Lung (tissue), 12 donors: Measurements from ENCODE around the gene CTPS1. TPM values are rescaled to one million over a fixed set of nuclear protein-coding genes. Genes with fewer than 3 reads are reported as not detected.

Experiments
- ATAC-seq: fragments of 200-7000 bp; cut with Tn5 transposase; one replicate; pipeline ENCODE4 v1.9.1; 2020; ENCODE audit warnings: moderate number of reproducible peaks; ENCODE audit not compliant: insufficient read depth, low FRiP score
- DNase-seq, 3 donors: peaks; one replicate each; pipeline ENCODE4 v3.0.0-alpha.2; 2013 to 2017
- H3K27ac ChIP-seq, 2 donors: one replicate each; pipeline ENCODE4 v1.5.1; 2013; ENCODE audit warnings: mild to moderate bottlenecking in 2 of 2, moderate library complexity in 2 of 2, control low read depth in 1 of 2, inconsistent platforms in 1 of 2, low read depth in 1 of 2, low read length in 1 of 2
- H3K27me3 ChIP-seq, 3 donors: one replicate each; pipeline ENCODE4 v1.5.1; 2013; ENCODE audit warnings: low read length in 2 of 3; ENCODE audit not compliant: control insufficient read depth in 3 of 3, insufficient read depth in 3 of 3
- H3K36me3 ChIP-seq, 4 donors: one replicate each; pipeline ENCODE4 v1.5.1; 2013; ENCODE audit warnings: low read length in 4 of 4, mild to moderate bottlenecking in 1 of 4, moderate library complexity in 1 of 4; ENCODE audit not compliant: control insufficient read depth in 4 of 4, insufficient read depth in 4 of 4
- H3K4me1 ChIP-seq, 5 donors: one replicate each; pipeline ENCODE4 v1.5.1; 2013; ENCODE audit warnings: low read length in 5 of 5, mild to moderate bottlenecking in 2 of 5, moderate library complexity in 1 of 5; ENCODE audit not compliant: control insufficient read depth in 5 of 5, insufficient read depth in 5 of 5
- H3K4me3 ChIP-seq: one replicate; pipeline ENCODE4 v1.5.1; 2013; ENCODE audit warnings: mild to moderate bottlenecking, control low read depth, moderate library complexity
- H3K9ac ChIP-seq, 2 donors: one replicate each; pipeline ENCODE4 v1.5.1; 2013; ENCODE audit warnings: low read length in 2 of 2, control low read depth in 1 of 2; ENCODE audit not compliant: insufficient read depth in 1 of 2
- H3K9me3 ChIP-seq, 4 donors: one replicate each; pipeline ENCODE4 v1.5.1; 2013; ENCODE audit warnings: low read length in 3 of 4, mild to moderate bottlenecking in 1 of 4, moderate library complexity in 1 of 4; ENCODE audit not compliant: control insufficient read depth in 4 of 4, insufficient read depth in 3 of 4
- WGBS, 2 donors: extraction: QIAGEN DNeasy Blood & Tissue Kit; methylation state at CpG; one replicate each; pipeline ENCODE4 v1.1.7; 2013; 5-methylcytosine and 5-hydroxymethylcytosine counted together
- polyA plus RNA-seq, 2 donors: library from polyadenylated mRNA; stranded (reverse); fragments of 200-250 nt; gene quantifications; one replicate each; pipeline ENCODE4 v1.2.1, GENCODE V29; 2013
- total RNA-seq, 2 donors: library from RNA; depleted of rRNA in 1 of 2; stranded (reverse); fragments of >200 nt in 1 of 2; gene quantifications; one replicate each; pipeline ENCODE4 v1.2.1, GENCODE V29; 2014 to 2021
- TF ChIP-seq, protein P1 (sequence below): IDR thresholded peaks from 2 replicates; pipeline ENCODE4 v1.5.1; 2012; ENCODE audit warnings: mild to moderate bottlenecking; ENCODE audit errors: control extremely low read depth, extremely low read depth
- donor health status: control.
- donor health status: control.
- donor health status: Bipolar disorder and iron deficiency.
- donor health status: healthy.
- donor health status: DM: yes; HTN: yes; CAD: no.

Gene CTPS1
- total and polyA plus RNA-seq, 4 donors = 10.6 to 26.0 (median 19.5) TPM

DNA sequence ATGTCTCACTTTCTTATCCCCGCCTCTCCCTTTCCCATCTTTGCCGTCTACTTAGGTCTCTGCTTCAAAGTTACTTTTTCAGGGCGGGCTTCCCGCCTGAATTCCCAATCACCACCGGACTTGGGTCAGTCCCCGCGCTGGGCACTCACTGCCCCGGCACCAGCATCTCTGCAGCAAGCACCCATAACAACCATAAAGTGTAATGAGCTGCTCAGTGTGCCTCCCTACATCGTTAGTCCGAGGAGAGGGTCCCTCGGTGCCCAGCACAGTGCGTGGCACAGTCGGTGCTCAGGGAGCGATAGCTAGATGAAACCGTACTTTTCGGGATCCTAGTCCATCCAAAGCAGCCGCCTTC, 633 bp upstream of the CTPS1 start:
- 41 to 46% methylated on average over 17 of the region's 17 CpGs for WGBS, 2 donors
- Histone ChIP-seq H3K27me3 (no peaks in the 10 kb centered on the region), H3K36me3 (peaks cover 0 to 3% (median 0%) of the 10 kb centered on the region in 4 donors), H3K9ac (peak overlapping the region; percentile 21 to 96), H3K4me3 (peak overlapping the region; percentile 58), H3K4me1 (peaks cover 6 to 22% (median 10%) of the 10 kb centered on the region in 5 donors), H3K27ac (peak overlapping the region in 1 of 2 donors; percentile 95), H3K9me3 (no peaks in the 10 kb centered on the region)
- TF ChIP-seq, protein P1, sequence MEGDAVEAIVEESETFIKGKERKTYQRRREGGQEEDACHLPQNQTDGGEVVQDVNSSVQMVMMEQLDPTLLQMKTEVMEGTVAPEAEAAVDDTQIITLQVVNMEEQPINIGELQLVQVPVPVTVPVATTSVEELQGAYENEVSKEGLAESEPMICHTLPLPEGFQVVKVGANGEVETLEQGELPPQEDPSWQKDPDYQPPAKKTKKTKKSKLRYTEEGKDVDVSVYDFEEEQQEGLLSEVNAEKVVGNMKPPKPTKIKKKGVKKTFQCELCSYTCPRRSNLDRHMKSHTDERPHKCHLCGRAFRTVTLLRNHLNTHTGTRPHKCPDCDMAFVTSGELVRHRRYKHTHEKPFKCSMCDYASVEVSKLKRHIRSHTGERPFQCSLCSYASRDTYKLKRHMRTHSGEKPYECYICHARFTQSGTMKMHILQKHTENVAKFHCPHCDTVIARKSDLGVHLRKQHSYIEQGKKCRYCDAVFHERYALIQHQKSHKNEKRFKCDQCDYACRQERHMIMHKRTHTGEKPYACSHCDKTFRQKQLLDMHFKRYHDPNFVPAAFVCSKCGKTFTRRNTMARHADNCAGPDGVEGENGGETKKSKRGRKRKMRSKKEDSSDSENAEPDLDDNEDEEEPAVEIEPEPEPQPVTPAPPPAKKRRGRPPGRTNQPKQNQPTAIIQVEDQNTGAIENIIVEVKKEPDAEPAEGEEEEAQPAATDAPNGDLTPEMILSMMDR = no peak
- DNase-seq = no peak
- ATAC-seq = no peak

DNA sequence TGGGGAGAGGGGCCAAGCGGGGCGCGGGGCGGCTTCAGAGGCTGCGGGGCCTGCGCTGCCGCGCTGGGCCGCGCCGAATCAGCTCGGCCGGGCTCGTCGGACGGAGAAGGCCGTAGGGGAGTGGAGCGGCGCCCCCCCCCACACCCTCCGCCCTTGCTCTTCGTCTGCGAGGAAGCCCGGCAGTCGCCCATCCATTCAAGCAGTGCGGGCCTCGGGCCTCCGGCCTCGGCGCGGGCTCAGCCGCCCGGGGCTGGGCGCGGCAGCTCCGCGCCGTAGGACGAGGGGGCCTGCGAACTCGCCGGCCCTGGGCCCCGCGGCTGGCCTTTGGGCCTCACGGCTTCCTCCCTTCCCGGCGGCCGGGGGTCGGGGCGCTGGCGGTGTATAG, 564 bp downstream of the CTPS1 start:
- WGBS, 2 donors = 1% methylated on average over 22 to 50 of the region's 50 CpGs
- H3K9ac ChIP-seq = peak overlapping the region in 1 of 2 donors; percentile 37
- no peaks in the 10 kb centered on the region for H3K27me3 ChIP-seq
- H3K4me1 ChIP-seq = peaks cover 6 to 26% (median 10%) of the 10 kb centered on the region in 5 donors
- H3K36me3 ChIP-seq = peaks cover 0 to 5% (median 0%) of the 10 kb centered on the region in 4 donors
- H3K27ac ChIP-seq = peak overlapping the region; percentile 46 to 95
- ATAC-seq = no peak
- TF ChIP-seq, protein P1 = no peak
- no peaks in the 10 kb centered on the region for H3K9me3 ChIP-seq
- no peak for DNase-seq
- peak overlapping the region; percentile 58 for H3K4me3 ChIP-seq

DNA sequence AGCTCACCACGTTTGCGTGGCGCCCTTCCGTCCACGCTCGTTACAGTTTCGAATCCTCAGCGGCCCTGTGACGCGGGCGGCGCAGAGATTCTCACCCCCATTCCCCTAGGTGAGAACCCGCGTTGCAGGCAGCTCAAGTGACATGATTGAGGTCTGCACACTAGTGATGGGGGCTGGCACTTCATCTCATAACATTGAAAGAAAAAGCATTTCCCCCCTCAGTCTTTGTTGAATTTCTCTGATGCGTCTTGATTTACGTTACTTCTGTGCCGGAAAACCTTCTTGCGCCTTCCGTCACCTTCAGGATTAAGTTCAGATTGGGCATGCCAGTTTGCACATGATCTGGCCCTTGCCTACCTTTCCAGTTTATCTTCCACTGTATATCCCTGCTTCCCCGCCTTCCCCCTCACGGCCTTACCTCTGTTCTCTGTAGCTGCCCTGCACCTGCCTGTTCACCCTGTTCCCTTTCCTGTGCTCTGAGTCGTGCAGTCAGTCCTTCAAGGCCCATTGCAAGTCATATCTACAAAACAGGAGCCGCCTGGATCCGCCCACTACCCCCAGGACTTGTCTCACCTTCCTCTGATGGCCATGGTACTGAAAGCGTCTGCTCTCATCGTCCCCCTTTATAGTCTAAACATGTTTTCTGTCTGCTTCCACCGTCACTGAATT, 1.1 kb downstream of the CTPS1 start:
- WGBS, 2 donors = 27 to 38% methylated on average over 24 to 27 of the region's 27 CpGs
- Histone ChIP-seq H3K9me3 (no peaks in the 10 kb centered on the region), H3K4me3 (peak overlapping the region; percentile 58), H3K36me3 (peaks cover 0 to 5% (median 1%) of the 10 kb centered on the region in 4 donors), H3K9ac (peak overlapping the region in 1 of 2 donors; percentile 37), H3K27ac (peak overlapping the region in 1 of 2 donors; percentile 95), H3K4me1 (peaks cover 6 to 31% (median 13%) of the 10 kb centered on the region in 5 donors), H3K27me3 (no peaks in the 10 kb centered on the region)
- DNase-seq (no peak), ATAC-seq (no peak)
- TF ChIP-seq, protein P1 = no peak
